ENCODE measurements around the gene FDXR.
"Not testable (repeated sequence)": the region's sequence is repeated elsewhere in the genome, so short reads cannot be mapped to it uniquely, and the experiment has no call there.

Gene FDXR

GRCh38 chr17:74871356-74872076 is 1.3 kb downstream of the FDXR start:
- DNase-seq = no peak

- DNase-seq = no peak
Observed at GRCh38 chr17:74870512-74870911, 2.3 kb downstream of the FDXR start.

- DNase-seq = not testable (repeated sequence)
Observed at GRCh38 chr17:74870028-74870427, 2.8 kb downstream of the FDXR start.

GRCh38 chr17:74868908-74869255 is 3.9 kb downstream of the FDXR start:
- DNase-seq = no peak

GRCh38 chr17:74868251-74868907 is 4.4 kb downstream of the FDXR start:
- no peak for DNase-seq

- DNase-seq = no peak
Observed at GRCh38 chr17:74866198-74866835, 6.5 kb downstream of the FDXR start.

GRCh38 chr17:74865504-74866197 is 7.1 kb downstream of the FDXR start:
- DNase-seq = no peak

- peak; percentile 69 for DNase-seq
Observed at GRCh38 chr17:74864866-74865395, 7.9 kb downstream of the FDXR start.

- no peak for DNase-seq
Observed at GRCh38 chr17:74864297-74864865, 8.4 kb downstream of the FDXR start.

- no peak for DNase-seq
Observed at GRCh38 chr17:74863420-74864296, 9.1 kb downstream of the FDXR start.

- DNase-seq = no peak
Observed at GRCh38 chr17:74862919-74863318, 9.9 kb downstream of the FDXR start.

GRCh38 chr17:74862108-74862901 is 10.5 kb downstream of the FDXR start:
- peak; percentile 57 for DNase-seq

- DNase-seq = no peak
Observed at GRCh38 chr17:74861662-74862107, 11.1 kb downstream of the FDXR start.

- no peak for DNase-seq
Observed at GRCh38 chr17:74860872-74861661, 11.7 kb downstream of the FDXR start.

GRCh38 chr17:74860229-74860871 is 12.4 kb downstream of the FDXR start:
- DNase-seq = no peak

- DNase-seq = peak; percentile 16
Observed at GRCh38 chr17:74859459-74860228, 13.2 kb downstream of the FDXR start, which contains the start of gene GRIN2C. Gene GRIN2C (minus strand): TSS chr17:74859885. CDS start chr17:74855092, 4,793 bp downstream.

- no peak for DNase-seq
Observed at GRCh38 chr17:74858672-74859458, 13.9 kb downstream of the FDXR start.

- DNase-seq = no peak
Observed at GRCh38 chr17:74857191-74857590, 15.6 kb downstream of the FDXR start.

Measured in NCI-H774 (cell line).